Endothelial cell of umbilical vein (primary cell): ENCODE results near the gene SCAMP4. TPM values are rescaled to one million over a fixed set of nuclear protein-coding genes. Genes with fewer than 3 reads are reported as not detected.

Source experiments
- BruUV-seq: library from RNA; stranded (reverse); fragments of 400-500 nt; replicated peaks from 2 replicates; lab custom pipeline; 2021; lab: Mats Ljungman, UMichigan
- CTCF ChIA-PET: fragments of 300-600, 350-600 bp; sonication (Branson Sonifier 250); formaldehyde crosslinking; loops from one replicate; lab custom pipeline; 2021; ENCODE audit warnings: antibody characterized with exemption, inconsistent platforms; lab: Charles Lee
- POLR2A ChIA-PET: fragments of 300-600, 350-600 bp; sonication (Branson Sonifier 250); formaldehyde crosslinking; loops from one replicate; lab custom pipeline; 2021; ENCODE audit warnings: antibody characterized with exemption, inconsistent platforms; lab: Charles Lee
- DNase-seq: peaks from one replicate; pipeline ENCODE4 v3.0.0-alpha.2; 2011; ENCODE audit warnings: low read depth, low spot score
- FAIRE-seq: peaks from 2 replicates; lab custom pipeline; 2011; peaks lifted over from hg19 to GRCh38; lab: Jason Lieb, UNC
- H2AFZ ChIP-seq: 2 replicates; pipeline ENCODE4 v1.6.0; 2012; ENCODE audit warnings: low read depth, low read length, control low read depth, inconsistent platforms
- H3K27ac ChIP-seq: 2 replicates; pipeline ENCODE4 v1.5.1; 2011; ENCODE audit warnings: low read depth, mild to moderate bottlenecking, control low read depth, low read length, moderate library complexity; ENCODE audit not compliant: insufficient read depth
- H3K27me3 ChIP-seq, 2 experiments: 2 replicates each; pipeline versions ENCODE4 v1.6.0 to v1.6.1; 2011; ENCODE audit warnings: low read length in 2 of 2, mixed read lengths in 1 of 2; ENCODE audit not compliant: control insufficient read depth in 2 of 2, insufficient read depth in 2 of 2
- H3K36me3 ChIP-seq, 2 experiments: 2 replicates in 1 of 2; 3 replicates in 1 of 2; pipeline ENCODE4 v1.5.1; 2011; ENCODE audit warnings: low read length in 2 of 2, mild to moderate bottlenecking in 1 of 2, moderate library complexity in 1 of 2; ENCODE audit not compliant: control insufficient read depth in 2 of 2, insufficient read depth in 2 of 2; ENCODE audit errors: extremely low read depth in 1 of 2
- H3K4me1 ChIP-seq: 3 replicates; pipeline ENCODE4 v1.5.1; 2011; ENCODE audit warnings: mild to moderate bottlenecking, low read length; ENCODE audit not compliant: control insufficient read depth, insufficient read depth; ENCODE audit errors: extremely low read depth
- H3K4me2 ChIP-seq: 2 replicates; pipeline ENCODE4 v1.6.1; 2011; ENCODE audit warnings: low read length, control low read depth, mixed read lengths; ENCODE audit not compliant: insufficient read depth
- H3K4me3 ChIP-seq, 3 experiments: fragments of 200-600 bp in 1 of 3; sonication (generic), shearing (Covaris generic) in 1 of 3; replicated peaks in 1 of 3; 2 replicates each; pipeline ENCODE4 v1.5.1; 2011 to 2016; ENCODE audit warnings: control low read depth in 3 of 3, low read length in 3 of 3, mild to moderate bottlenecking in 2 of 3, inconsistent platforms in 1 of 3, low read depth in 1 of 3, moderate library complexity in 1 of 3; ENCODE audit not compliant: insufficient read depth in 1 of 3
- H3K79me2 ChIP-seq: 2 replicates; pipeline ENCODE4 v1.6.0; 2012; ENCODE audit warnings: low read length, inconsistent platforms; ENCODE audit not compliant: control insufficient read depth, insufficient read depth
- H3K9ac ChIP-seq: replicated peaks from 2 replicates; pipeline ENCODE3; 2011; ENCODE audit warnings: low read length, control low read depth; ENCODE audit not compliant: insufficient read depth; ENCODE audit errors: extremely low read depth
- H3K9me1 ChIP-seq: replicated peaks from 3 replicates; pipeline ENCODE4 v1.6.0; 2011; ENCODE audit warnings: mild to moderate bottlenecking, low read length; ENCODE audit not compliant: control insufficient read depth, insufficient read depth; ENCODE audit errors: extremely low read depth
- H3K9me3 ChIP-seq: replicated peaks from 2 replicates; pipeline ENCODE4 v1.5.1; 2012; ENCODE audit warnings: low read length, inconsistent platforms; ENCODE audit not compliant: control insufficient read depth, insufficient read depth
- H4K20me1 ChIP-seq: replicated peaks from 2 replicates; pipeline ENCODE3; 2011; ENCODE audit warnings: mild to moderate bottlenecking, low read length; ENCODE audit not compliant: control insufficient read depth, insufficient read depth; ENCODE audit errors: extremely low read depth
- CTCF ChIP-seq, 2 donors: IDR thresholded peaks; 1 replicate in 1 of 2; 2 replicates in 1 of 2; pipeline ENCODE4 v1.5.1; 2011; ENCODE audit warnings: low read length in 2 of 2, mild to moderate bottlenecking in 2 of 2, moderate library complexity in 2 of 2, control low read depth in 1 of 2, inconsistent platforms in 1 of 2, low read depth in 1 of 2; ENCODE audit not compliant: insufficient read depth in 1 of 2; ENCODE audit errors: extremely low read depth in 1 of 2
- EZH2 ChIP-seq: IDR thresholded peaks from 2 replicates; pipeline ENCODE4 v1.6.1; 2012; ENCODE audit warnings: borderline replicate concordance, low read depth, mild to moderate bottlenecking, moderate library complexity, low read length, inconsistent platforms; ENCODE audit not compliant: severe bottlenecking
- FOS ChIP-seq: IDR thresholded peaks from 2 replicates; pipeline ENCODE4 v1.6.1; 2011; ENCODE audit warnings: mild to moderate bottlenecking, low read length, moderate library complexity, borderline replicate concordance; ENCODE audit not compliant: insufficient read depth
- GATA2 ChIP-seq: IDR thresholded peaks from 2 replicates; pipeline ENCODE4 v1.7.0; 2011; ENCODE audit warnings: low read depth, mild to moderate bottlenecking, moderate library complexity, mixed read lengths, low read length; ENCODE audit not compliant: insufficient read length, insufficient read depth
- JUN ChIP-seq: IDR thresholded peaks from 2 replicates; pipeline ENCODE4 v1.6.1; 2011; ENCODE audit warnings: borderline replicate concordance, low read depth; ENCODE audit not compliant: insufficient read length, insufficient read depth
- MAX ChIP-seq: IDR thresholded peaks from 2 replicates; pipeline ENCODE4 v1.6.1; 2011; ENCODE audit not compliant: insufficient read depth, insufficient read length
- MYC ChIP-seq: IDR thresholded peaks from one replicate; pipeline ENCODE4 v1.6.1; 2011; ENCODE audit warnings: mild to moderate bottlenecking, low read depth, low read length
- POLR2A ChIP-seq: IDR thresholded peaks from 2 replicates; pipeline ENCODE4 v1.6.1; 2012; ENCODE audit warnings: low read depth, mild to moderate bottlenecking, control low read depth, low read length
- POLR2AphosphoS5 ChIP-seq: IDR thresholded peaks from 2 replicates; pipeline ENCODE4 v1.6.1; 2012; ENCODE audit warnings: low read depth, mild to moderate bottlenecking, control low read depth, low read length, moderate library complexity; ENCODE audit not compliant: insufficient read depth
- dilution Hi-C: fragments of 300-500 bp; cut with MboI; formaldehyde crosslinking; loops from one replicate; pipeline ENCODE4 v1.15.0; 2019; ENCODE audit warnings: low sequenced_read_pairs; ENCODE audit not compliant: extremely low pct_ligation_motif_present
- intact Hi-C: fragments of 100-400 bp; cut with micrococcal nuclease; formaldehyde crosslinking; loops from one replicate; pipeline ENCODE4 v1.10.0; 2022
- polyA plus RNA-seq, 4 experiments: library from polyadenylated mRNA; depleted of rRNA in 3 of 4; stranded (reverse) in 3 of 4; unstranded in 1 of 4; fragments of >200 nt; gene quantifications; 2 replicates each; pipeline versions ENCODE4 v1.2.1 to v1.2.3, GENCODE V29; 2011 to 2012; ENCODE audit warnings: missing spikeins in 1 of 4
- total RNA-seq: library from RNA; stranded (reverse); gene quantifications from 2 replicates; pipeline ENCODE4 v1.2.3, GENCODE V29; 2021

The SCAMP4 gene
- total and polyA plus RNA-seq, 2 donors (not counting 3 experiments of a cell fraction or from before 2014, with no cell fraction given): 24.4 to 68.2 TPM

GRCh38 chr19:1905863-1906375 is 720 bp downstream of the SCAMP4 start:
- Histone ChIP-seq H3K36me3 (no peaks in the 10 kb centered on the region), H3K9me3 (no peaks in the 10 kb centered on the region), H2AFZ (peak overlapping the region; percentile 55), H3K9ac (peak overlapping the region; percentile 83), H3K27ac (peak overlapping the region; percentile 73), H3K79me2 (peaks cover 45% of the 10 kb centered on the region), H3K4me2 (peak overlapping the region; percentile 74), H4K20me1 (no peaks in the 10 kb centered on the region), H3K9me1 (no peaks in the 10 kb centered on the region), H3K4me1 (no peaks in the 10 kb centered on the region), H3K4me3 (peak overlapping the region; percentile 2 to 63 (median 55)), H3K27me3 (no peaks in the 10 kb centered on the region)
- dilution Hi-C loops: no loop called here
- FAIRE-seq (no peak), DNase-seq (no peak)
- intact Hi-C loops: loop anchor here (1.0 kb wide), 3 partner anchors 21 to 42 kb away; partner anchors contain the start of gene ABHD17A
- ChIA-PET POLR2A (interaction anchor here (0.6 to 0.7 kb wide), 2 partner anchors 13 to 14 kb away, joined by 3 read pairs; no protein-coding TSS in a partner anchor), CTCF (interaction anchor here (0.9 to 1.0 kb wide), 2 partner anchors 41 to 187 kb away, joined by 3 to 4 read pairs; no protein-coding TSS in a partner anchor)
- TF ChIP-seq CTCF (IDR thresholded peaks at IDR 0.05; ENCODE audit: extremely low read depth in 1 of 2, insufficient read depth in 1 of 2, low read depth in 1 of 2, low read length in 2 of 2) (no peak), JUN (no peak)
- BruUV-seq: TSS peak; percentile 69

GRCh38 chr19:1906985-1907562 is 1.9 kb downstream of the SCAMP4 start:
- ChIA-PET POLR2A (no interaction called here), CTCF (no interaction called here)
- dilution Hi-C loops: no loop called here
- Histone ChIP-seq H3K9ac (no peak overlapping the region), H3K9me3 (no peaks in the 10 kb centered on the region), H3K27me3 (no peaks in the 10 kb centered on the region), H3K79me2 (peaks cover 52% of the 10 kb centered on the region), H3K4me2 (no peak overlapping the region), H3K36me3 (no peaks in the 10 kb centered on the region), H4K20me1 (no peaks in the 10 kb centered on the region), H3K4me1 (no peaks in the 10 kb centered on the region), H3K4me3 (no peak overlapping the region), H3K27ac (no peak overlapping the region), H3K9me1 (no peaks in the 10 kb centered on the region), H2AFZ (no peak overlapping the region)
- DNase-seq (no peak), FAIRE-seq (no peak)
- TF ChIP-seq EZH2: no peak
- TF ChIP-seq CTCF (IDR thresholded peaks at IDR 0.05; ENCODE audit: extremely low read depth in 1 of 2, insufficient read depth in 1 of 2, low read depth in 1 of 2, low read length in 2 of 2): no peak
- TF ChIP-seq POLR2A: no peak
- no peak for TF ChIP-seq MYC
- no peak for TF ChIP-seq POLR2AphosphoS5
- TF ChIP-seq FOS: no peak
- TF ChIP-seq GATA2: no peak
- no peak for TF ChIP-seq MAX
- BruUV-seq: no TSS peak
- intact Hi-C loops: no loop called here
